ENCODE data around the gene SLC16A8.

The SLC16A8 gene

GRCh38 chr22:38110008-38110862 lies 26.3 kb upstream of the SLC16A8 start, which contains the start of gene BAIAP2L2:
Gene BAIAP2L2, minus strand, starts transcription at chr22:38110684. Its CDS starts 159 bp downstream, at chr22:38110525.
- no peak within 1 kb of the TSS for H3K27ac ChIP-seq
- H3K9ac ChIP-seq: no peak within 1 kb of the TSS

GRCh38 chr22:38109371-38110001 lies 25.5 kb upstream of the SLC16A8 start:
- Histone ChIP-seq H3K27me3 (ENCODE audit: control insufficient read depth, insufficient read depth, low read length) (no peaks in the 10 kb centered on the region), H3K79me2 (no peaks in the 10 kb centered on the region), H2AFZ (no peak overlapping the region), H3K4me3 (ENCODE audit: low read depth, low read length) (no peak overlapping the region), H3K4me1 (no peaks in the 10 kb centered on the region), H3K9ac (no peak overlapping the region), H3K27ac (no peak overlapping the region), H3K4me2 (ENCODE audit: low read length) (no peak overlapping the region), H3K36me3 (ENCODE audit: control insufficient read depth, insufficient read depth, low read length) (no peaks in the 10 kb centered on the region), H3K9me3 (ENCODE audit: control insufficient read depth, low read length) (no peaks in the 10 kb centered on the region)
- no peak for TF ChIP-seq CTCF (IDR thresholded peaks at IDR 0.05)

More at GRCh38 chr22:38110008-38110862, 26.3 kb upstream of the SLC16A8 start, which contains the start of gene BAIAP2L2:
- H3K9me3 ChIP-seq (ENCODE audit: control insufficient read depth, low read length): no peaks in the 10 kb centered on the region
- no peaks in the 10 kb centered on the region for H3K36me3 ChIP-seq (ENCODE audit: control insufficient read depth, insufficient read depth, low read length)
- H3K4me2 ChIP-seq (ENCODE audit: low read length): no peak within 1 kb of the TSS
- H3K27me3 ChIP-seq (ENCODE audit: control insufficient read depth, insufficient read depth, low read length): no peaks in the 10 kb centered on the region
- TF ChIP-seq CTCF (IDR thresholded peaks at IDR 0.05): no peak
- H3K4me3 ChIP-seq (ENCODE audit: low read depth, low read length): no peak within 1 kb of the TSS
- no peaks in the 10 kb centered on the region for H3K79me2 ChIP-seq
- H3K4me1 ChIP-seq: no peaks in the 10 kb centered on the region
- no peak within 1 kb of the TSS for H2AFZ ChIP-seq

GRCh38 chr22:38108561-38109319 lies 24.8 kb upstream of the SLC16A8 start:
- no peaks in the 10 kb centered on the region for H3K36me3 ChIP-seq (ENCODE audit: control insufficient read depth, insufficient read depth, low read length)
- no peak overlapping the region for H2AFZ ChIP-seq
- no peak for TF ChIP-seq CTCF (IDR thresholded peaks at IDR 0.05)
- H3K27ac ChIP-seq: no peak overlapping the region
- H3K4me1 ChIP-seq: no peaks in the 10 kb centered on the region
- H3K4me3 ChIP-seq (ENCODE audit: low read depth, low read length): no peak overlapping the region
- no peaks in the 10 kb centered on the region for H3K9me3 ChIP-seq (ENCODE audit: control insufficient read depth, low read length)
- no peaks in the 10 kb centered on the region for H3K79me2 ChIP-seq
- H3K4me2 ChIP-seq (ENCODE audit: low read length): no peak overlapping the region
- no peaks in the 10 kb centered on the region for H3K27me3 ChIP-seq (ENCODE audit: control insufficient read depth, insufficient read depth, low read length)
- H3K9ac ChIP-seq: no peak overlapping the region

- Histone ChIP-seq H3K4me2 (ENCODE audit: low read length) (no peak overlapping the region), H3K9ac (no peak overlapping the region), H3K4me1 (no peaks in the 10 kb centered on the region), H3K9me3 (ENCODE audit: control insufficient read depth, low read length) (no peaks in the 10 kb centered on the region), H3K27me3 (ENCODE audit: control insufficient read depth, insufficient read depth, low read length) (no peaks in the 10 kb centered on the region), H2AFZ (no peak overlapping the region), H3K79me2 (no peaks in the 10 kb centered on the region), H3K4me3 (ENCODE audit: low read depth, low read length) (no peak overlapping the region), H3K27ac (no peak overlapping the region), H3K36me3 (ENCODE audit: control insufficient read depth, insufficient read depth, low read length) (no peaks in the 10 kb centered on the region)
- no peak for TF ChIP-seq CTCF (IDR thresholded peaks at IDR 0.05)
Measured at GRCh38 chr22:38107692-38108515, 23.9 kb upstream of the SLC16A8 start.

Measured in parathyroid adenoma (tissue), 2 donors.